Left cardiac atrium (tissue), 4 donors: Measurements from ENCODE around the gene SLC19A2. TPM values are rescaled to one million over a fixed set of nuclear protein-coding genes. Genes with fewer than 3 reads are reported as not detected.
A peak's percentile ranks its signal among the peaks of the same experiment; 100 is the strongest.
"Not testable (repeated sequence)": the region's sequence is repeated elsewhere in the genome, so short reads cannot be mapped to it uniquely, and the experiment has no call there.

Experiments
- ATAC-seq, 2 donors: fragments of 200-7000 bp; cut with Tn5 transposase; one replicate each; pipeline ENCODE4 v1.9.1; 2020; ENCODE audit warnings: mild to moderate bottlenecking in 2 of 2, moderate library complexity in 2 of 2
- DNase-seq: peaks from one replicate; pipeline ENCODE4 v3.0.0-alpha.2; 2020
- intact Hi-C, 2 donors: fragments of 100-400 bp; cut with DNase I; formaldehyde crosslinking; loops; one replicate each; pipeline versions ENCODE4 v1.14.1 to v1.15.1; 2022 to 2023
- total RNA-seq, 2 donors: library from RNA; stranded (reverse); fragmentation: NEBNext Ultra II Directional; extraction: Animal tissue kit (Norgen Biotek cat#: 25700); gene quantifications; one replicate each; pipeline ENCODE4 v1.2.1, GENCODE V29; 2021
- donor health status: DM: no; HTN: yes; CAD: no.
- donor health status: DM: no; HTN: yes; CAD: no; lungs with severe emphysema.
- donor health status: DM: yes; HTN: yes; CAD: no.
- donor health status: Dilated cardiomyopathy.

SLC19A2 gene
- total RNA-seq, 2 donors from 2014 or later, result 17.8 to 28.7 TPM

DNA sequence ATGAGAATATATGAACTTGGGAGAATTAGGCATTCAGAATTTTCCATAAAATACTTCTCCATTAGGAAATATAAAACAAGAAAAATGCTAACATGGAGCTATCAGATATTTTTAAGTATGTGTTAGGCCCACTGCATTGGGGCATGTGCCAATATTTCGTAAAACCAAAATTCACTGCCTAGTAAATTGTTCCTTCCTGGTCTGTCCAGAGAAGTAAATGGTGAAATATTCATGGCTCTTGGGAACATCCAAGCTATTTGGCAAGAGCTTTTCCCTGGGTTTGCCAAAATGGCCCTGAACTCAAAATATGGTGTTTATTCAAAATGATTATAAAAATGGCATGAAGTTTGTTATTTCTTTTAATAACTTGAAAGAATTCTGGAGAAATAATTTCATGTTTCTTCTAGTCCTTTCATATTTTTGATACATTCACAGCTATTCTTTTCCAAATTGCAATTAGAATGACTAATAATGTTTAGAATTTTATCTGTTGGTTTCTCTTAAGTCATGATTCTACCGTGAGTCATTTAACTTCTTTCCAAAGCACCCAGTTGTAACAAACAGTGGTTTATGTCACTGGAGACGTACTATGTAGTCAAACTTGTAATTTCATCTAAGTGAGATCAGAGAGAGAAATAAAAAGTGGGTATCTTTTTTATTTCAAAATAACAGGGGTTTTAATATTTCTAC is 25.7 kb upstream of the SLC19A2 start:
- DNase-seq (no peak), ATAC-seq (peak; percentile 89 to 91)
- intact Hi-C loops, result no loop called here

DNA sequence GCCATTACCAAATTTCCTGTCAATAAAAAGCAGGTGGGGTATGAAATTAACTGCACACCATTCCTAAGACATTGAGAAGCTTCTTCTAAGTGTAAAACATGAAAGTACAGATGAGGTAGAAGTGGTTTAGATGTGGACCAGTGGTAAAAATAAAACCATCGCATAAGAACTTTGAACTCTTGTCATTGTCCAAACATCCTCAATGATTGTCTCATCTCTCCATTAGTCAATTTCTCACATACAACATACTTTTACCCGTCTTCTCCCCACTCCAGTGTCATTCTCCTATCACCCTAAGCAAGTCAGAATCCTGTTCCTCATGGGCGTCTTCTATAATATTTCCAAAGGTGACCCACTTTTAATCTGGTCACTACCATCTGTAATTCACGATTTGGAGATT is 24.3 kb upstream of the SLC19A2 start:
- intact Hi-C loops, result no loop called here
- no peak for DNase-seq
- ATAC-seq, result no peak

DNA sequence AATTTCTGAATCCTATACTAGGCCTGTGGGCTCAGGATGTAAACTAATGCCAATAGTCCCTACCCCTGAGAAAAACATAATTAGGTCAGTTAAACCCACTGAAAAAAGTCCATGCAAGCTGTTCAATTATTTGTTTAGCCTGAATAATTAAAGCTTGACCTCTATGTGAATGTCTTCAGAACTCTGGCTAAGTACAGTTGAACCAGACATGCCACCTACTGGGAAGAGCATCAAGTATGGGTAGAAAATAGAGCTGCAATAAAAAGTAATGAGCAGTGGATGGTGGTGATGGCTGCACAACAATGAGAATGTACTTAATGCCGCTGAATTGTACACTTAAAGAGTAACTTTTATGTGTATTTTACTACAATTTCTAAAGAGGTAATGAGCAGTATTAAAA is 23.6 kb upstream of the SLC19A2 start:
- peak; percentile 38 to 41 for ATAC-seq
- intact Hi-C loops, result no loop called here
- no peak for DNase-seq

DNA sequence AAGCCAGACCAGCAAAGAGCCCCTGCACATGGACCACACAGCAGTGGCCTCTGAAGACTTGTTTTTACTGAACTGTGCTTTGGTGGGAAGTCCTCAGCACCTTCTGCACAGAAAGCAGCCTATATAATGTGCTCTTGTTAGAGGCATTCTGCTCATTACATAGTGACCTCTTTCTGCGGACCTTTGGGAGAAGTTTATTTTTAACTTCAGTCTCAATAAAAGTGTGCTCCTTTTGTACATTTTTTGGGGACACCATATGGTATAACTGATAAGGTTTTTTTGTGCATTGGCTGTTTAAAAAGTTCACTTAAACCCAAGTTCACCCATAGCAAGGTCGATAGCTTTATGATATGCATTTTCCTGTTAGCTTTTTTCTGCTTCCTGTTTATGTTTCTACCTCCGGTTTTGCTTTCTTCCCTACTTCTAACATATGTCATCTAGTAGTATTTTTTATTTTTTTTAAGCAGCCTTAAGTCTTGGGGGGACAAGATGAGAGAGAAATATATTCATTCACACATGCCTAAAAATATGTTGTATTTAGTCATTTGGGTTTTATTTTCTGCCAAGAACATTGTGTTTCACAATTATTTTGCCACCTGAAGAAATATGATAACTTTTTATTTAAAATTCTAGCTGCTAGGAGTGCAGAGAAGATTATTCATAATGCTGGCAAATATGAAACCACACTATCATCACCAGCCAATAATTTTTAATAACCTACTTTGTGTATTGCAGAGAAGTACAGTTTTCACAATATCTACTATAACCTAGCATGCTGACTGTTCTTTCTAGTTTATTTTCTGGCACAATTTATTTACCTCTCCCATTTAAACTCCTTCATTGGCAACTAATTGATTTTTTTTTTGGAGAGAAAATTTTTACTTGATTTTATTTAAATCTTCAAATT is 22.9 kb upstream of the SLC19A2 start:
- intact Hi-C loops, result no loop called here
- DNase-seq (no peak), ATAC-seq (peak in 1 of 2 donors; percentile 47)

DNA sequence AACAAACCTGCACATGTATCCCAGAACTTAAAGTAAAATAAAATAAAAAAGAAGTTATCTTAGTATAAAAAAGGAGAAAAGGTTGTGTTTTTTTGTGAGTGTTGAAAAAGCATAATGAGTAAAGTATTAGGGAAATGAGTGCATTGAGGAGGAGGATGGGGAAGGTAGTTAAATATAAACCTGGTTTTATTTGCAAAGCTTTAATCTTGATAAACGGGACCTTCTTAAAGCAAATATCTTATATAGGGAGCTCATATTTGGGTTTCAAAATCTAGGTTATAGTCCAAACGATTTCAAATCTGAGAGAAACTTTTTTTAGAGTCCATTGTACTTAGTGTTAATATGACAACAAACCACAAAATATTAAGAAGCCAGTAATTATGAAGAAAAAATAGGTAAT is 21.7 kb upstream of the SLC19A2 start:
- no peak for ATAC-seq
- no peak for DNase-seq
- intact Hi-C loops, result no loop called here

DNA sequence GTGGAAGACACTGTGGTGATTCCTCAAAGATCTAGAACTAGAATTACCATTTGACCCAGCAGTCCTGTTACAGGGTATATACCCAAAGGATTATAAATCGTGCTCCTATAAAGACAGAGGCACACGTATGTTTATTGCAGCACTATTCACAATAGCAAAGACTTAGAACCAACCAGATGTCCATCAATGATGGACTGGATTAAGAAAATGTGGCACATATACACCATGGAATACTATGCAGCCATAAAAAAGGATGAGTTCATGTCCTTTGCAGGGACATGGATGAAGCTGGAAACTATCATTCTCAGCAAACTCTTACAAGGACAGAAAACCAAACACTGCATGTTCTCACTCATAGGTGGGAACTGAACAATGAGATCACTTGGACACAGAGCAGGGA is 17.9 kb upstream of the SLC19A2 start:
- intact Hi-C loops, DNase-seq, ATAC-seq: not testable (repeated sequence)

DNA sequence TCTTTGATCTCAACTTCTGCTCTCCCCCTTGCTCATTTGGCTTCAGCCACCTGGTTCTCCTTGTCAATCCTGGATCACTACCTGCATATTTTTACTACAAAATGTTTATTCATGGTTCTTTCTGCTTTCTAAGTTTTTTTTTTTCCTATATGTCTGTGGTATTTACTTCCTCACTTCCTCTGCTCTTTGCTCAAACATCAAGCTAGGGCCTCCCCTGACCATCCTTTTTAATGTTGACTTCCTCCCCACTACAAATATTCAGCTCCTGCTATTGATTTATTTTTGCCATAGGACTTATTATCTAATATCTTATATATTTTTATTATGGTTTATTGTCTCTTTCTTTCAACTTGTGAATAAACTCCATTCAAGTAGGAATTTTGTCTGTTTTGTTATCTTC is 14.1 kb upstream of the SLC19A2 start:
- intact Hi-C loops, result no loop called here

DNA sequence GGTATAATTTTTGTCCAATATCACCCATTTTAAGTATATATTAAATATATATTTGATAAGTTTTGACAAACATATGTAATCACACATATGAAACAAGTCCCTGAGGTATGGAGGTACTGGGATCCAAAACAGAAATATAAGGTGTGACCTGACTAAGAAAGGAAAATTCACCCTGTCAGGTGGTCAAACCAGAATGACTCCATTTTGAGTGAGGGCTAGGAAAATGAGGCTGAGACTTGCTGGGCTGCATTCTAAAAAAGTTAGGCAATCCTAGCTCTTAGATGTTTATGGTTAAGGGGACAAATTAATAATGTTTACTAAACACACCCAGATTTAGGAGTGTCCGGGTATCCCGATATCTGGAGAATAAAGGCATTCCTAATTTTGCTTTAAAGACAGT is 11.6 kb upstream of the SLC19A2 start:
- intact Hi-C loops, result no loop called here
- no peak for ATAC-seq
- DNase-seq, result no peak

More for the DNA sequence above, 14.1 kb upstream of the SLC19A2 start:
- DNase-seq (no peak), ATAC-seq (no peak)

DNA sequence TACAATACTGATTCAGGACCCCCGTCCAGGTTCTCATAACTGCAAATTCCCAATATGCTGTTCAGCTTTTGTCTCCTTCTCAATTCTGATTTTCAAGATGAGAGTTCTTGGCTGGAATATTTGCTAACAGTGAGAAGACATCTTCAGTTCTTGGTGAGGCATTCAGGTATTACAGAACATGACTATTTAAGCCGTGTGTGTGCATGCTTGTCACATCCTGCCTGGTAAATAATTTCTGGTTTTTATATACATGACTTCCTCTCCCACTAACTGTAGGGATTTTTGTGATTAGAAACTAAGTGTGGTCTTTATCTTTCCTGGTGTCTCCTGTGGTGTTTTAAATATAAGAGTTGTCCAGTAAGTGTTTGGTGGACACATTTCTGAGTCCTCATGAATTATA is 10.2 kb upstream of the SLC19A2 start:
- intact Hi-C loops, result no loop called here
- DNase-seq (no peak), ATAC-seq (no peak)

DNA sequence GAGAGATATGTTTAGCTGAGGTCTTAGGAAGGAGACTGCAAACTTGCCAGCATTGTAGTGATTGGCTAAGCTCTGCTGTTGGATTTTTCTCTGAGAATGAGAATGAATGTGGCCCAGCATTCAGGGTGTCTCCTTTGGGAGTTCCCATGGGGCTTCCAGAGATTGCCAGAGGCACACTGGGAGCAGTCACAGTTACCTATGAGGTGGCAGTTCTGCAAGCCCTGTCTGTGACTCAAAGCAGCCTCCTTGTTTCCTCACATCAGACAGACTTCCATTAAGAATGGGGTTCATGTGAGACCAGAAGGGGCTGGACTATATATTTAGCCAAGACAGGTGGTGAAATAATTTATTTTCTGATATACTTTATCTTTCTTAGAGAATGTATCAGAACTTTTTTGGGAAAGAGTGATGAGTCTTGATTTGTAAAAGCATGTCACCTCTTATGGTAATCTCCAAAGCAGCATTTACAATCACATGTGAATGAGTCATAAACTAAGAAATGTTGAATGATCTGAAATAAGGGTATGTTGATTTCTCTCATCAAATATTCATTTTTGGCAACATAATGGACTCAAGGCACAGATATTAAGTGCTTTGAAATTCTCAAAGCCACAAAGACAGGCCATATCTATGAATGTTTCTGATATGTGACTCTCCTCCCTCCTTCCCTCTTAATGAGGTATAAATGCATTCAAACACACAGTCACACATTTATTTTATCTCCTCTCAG is 9.5 kb upstream of the SLC19A2 start:
- intact Hi-C loops, result no loop called here
- DNase-seq (no peak), ATAC-seq (peak in 1 of 2 donors; percentile 44)

DNA sequence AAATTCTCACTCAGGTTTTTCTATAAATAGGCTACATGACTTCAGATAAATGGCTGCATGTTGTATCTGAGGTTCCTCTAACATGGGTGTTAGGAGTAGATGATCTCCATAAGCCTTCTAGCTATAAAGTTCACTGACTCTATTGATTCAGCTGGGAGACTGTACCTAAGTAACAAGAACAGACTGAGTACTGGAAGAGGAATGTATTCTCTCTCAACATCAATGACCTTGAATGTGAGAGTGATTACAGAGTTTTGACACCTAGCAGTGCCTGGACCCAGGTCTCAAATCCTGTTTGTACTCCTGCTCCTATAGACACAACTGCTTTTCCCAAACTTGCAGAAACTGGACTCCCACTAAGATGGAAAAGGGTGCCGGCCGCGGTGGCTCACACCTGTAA is 8.6 kb upstream of the SLC19A2 start:
- no peak for ATAC-seq
- intact Hi-C loops, result no loop called here

DNA sequence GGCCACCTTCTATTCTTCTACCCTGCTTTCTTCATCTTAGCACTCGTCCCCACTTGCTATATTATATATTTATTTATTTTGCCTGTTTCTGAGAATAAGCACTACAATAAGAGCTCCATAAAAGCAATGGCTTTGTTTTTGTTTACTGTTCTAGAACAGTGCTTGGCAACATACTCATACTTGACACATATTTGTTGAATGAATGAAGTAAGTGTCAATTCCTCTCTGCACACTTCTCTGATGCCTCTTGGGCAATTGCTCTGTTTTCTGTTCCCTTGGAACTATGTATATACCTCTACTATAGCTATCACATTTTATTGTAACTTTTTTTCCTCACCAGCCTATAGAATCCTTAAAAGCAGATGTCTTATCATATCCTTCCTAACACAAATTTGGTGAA is 7.5 kb upstream of the SLC19A2 start:
- ATAC-seq (no peak), DNase-seq (no peak)
- intact Hi-C loops, result no loop called here

More for the DNA sequence above, 8.6 kb upstream of the SLC19A2 start:
- DNase-seq, result no peak

DNA sequence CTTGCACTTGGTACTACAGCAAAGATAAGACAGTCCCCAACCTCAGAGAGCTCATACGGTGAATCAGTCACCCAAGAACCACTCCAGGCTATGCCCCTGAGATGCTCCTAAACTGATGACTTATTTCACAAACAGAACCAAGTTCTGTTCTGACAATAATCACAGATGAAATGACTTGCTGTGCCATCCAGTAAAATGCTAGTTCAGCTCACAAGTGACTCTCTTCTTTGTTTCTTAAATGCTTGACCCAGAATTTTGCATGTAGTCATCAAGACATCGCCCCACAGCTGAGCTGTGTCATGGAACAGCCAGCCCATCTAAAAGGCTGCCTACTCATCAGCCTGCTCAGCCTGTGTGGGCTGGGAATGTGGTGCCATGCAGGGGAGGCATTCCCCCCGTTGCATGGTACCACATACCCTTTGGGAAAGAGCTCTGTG is 6.1 kb upstream of the SLC19A2 start:
- intact Hi-C loops, result no loop called here
- no peak for DNase-seq
- peak in 1 of 2 donors; percentile 12 for ATAC-seq

DNA sequence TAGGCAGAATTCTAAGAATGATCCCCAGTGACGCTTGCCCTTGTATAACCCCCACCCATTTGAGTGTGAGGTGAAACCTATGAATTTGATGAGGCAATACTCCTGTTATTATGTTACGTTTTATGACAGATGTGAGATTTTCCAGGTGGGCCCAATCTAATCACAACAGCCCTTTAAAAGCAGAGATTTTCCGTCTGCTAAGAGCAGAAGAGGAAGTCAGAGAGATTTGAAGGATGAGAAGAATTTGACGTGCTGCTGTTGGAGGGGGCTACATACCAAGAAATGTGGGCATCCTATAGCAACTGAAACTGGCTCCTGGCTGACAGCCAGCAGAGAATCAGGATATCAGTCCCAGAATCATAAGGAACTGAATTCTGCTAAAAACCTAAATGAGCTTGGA is 2.4 kb upstream of the SLC19A2 start:
- intact Hi-C loops, result no loop called here
- DNase-seq (no peak), ATAC-seq (no peak)

DNA sequence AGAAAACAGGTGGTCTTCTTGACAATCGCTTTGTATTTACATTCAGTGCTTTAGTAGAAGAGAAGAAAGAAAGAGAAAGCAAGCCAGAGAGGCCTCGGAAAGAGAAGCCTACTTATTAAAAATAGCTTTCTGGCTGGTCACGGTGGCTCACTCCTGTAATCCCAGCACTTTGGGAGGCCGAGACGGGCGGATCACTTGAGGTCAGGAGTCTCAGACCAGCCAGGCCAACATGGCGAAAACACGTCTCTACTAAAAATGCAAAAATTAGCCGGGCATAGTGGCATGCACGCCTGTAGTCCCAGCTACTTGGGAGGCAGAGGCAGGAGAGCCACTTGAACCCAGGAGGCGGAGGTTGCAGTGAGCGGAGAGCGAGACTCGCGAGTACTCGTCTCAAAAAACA is 1.8 kb upstream of the SLC19A2 start:
- intact Hi-C loops, result no loop called here
- no peak for DNase-seq
- ATAC-seq, result no peak

DNA sequence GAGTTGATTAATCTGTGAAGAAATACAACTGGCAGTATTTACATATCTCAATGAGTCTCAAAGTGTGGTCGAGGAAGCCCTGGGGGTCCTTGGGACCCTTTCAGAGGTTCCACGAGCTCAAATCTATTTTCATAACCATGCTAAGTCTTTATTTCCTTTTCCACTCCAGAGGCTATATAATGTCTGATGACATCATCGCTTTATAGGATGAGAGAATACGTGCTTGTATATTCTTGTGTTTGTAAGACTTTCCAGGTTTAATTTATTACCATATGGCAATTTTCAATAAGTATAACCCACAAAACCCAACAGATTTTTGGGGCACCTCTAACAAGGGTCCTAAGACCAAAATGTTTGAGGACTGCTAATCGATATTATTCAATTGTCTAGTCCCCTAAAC is 1.4 kb upstream of the SLC19A2 start:
- no peak for DNase-seq
- ATAC-seq, result no peak
- intact Hi-C loops, result no loop called here

DNA sequence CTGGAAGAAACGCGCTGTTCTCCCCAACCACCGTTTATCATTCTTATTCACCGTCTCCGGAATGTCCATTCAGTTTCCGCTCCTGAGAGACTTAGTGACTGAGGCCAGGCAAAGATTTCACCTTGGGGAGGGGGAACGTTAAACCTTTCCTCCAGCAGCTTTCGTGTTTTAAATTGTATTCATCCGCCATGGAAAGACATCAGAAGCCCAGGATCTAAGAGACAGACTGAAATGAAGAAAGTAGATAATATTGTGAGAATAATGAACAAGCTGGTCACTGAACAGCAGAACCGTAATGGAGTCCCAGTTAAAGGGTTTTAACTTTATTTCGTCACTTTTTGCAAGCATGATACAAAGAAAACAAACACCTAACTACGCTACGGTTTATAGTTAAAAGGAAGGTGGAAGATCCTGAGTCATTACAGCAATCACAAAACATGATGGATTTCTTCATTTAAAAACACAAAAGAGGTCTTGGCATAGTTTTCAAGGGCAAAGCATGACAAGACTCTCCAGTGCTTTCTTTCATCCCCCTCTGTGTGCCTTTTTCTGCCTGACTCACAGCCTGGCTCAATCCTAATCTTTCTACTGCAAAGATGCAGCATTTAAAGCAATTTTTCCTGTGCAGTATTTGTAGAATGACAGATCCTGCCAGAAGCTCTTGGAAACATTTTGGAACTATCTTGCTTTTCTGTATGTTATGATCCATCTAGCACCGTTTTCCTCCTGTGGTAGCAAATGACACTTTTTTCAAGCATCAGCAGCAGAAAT is 722 bp upstream of the SLC19A2 start:
- intact Hi-C loops, result no loop called here
- ATAC-seq, result peak in 1 of 2 donors; percentile 7
- DNase-seq, result no peak

DNA sequence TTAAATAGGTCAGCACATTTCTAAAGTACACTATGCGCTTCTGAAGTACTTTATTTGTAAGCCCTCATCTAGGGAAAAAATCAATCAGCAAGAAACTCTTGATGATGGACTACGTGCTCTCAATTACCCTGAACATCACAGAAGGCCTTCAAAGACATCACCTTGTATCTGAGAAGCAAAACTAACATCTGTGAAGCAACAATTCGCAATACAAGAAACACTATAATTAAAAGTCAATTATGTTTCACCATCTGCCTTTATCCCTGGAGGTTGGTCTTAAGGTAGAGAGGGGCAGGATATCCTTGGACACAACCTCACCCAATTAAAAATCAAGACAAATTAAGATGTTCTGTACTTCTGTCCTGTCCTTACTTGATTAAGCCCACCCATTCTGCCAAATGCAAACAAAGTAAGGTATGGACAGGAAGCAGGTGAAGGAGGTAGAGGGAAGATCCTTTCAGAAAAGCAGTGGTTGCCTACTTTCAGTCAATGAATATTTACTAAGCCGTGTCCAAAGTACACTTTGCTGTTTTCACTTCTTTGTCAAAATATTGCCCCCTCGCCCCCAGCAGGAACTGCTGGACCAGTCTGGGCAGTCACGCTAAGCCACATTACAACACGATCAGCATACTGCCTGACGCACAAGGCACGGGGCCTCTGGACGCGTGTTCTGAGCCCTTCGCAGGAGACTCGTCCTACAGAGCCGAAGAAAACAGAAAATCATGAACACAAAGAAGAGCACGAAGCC is 887 bp downstream of the SLC19A2 start:
- DNase-seq (peak; percentile 56), ATAC-seq (peak; percentile 56 to 59)
- intact Hi-C loops, result no loop called here
